ENCODE measurements around the gene TTC9C. TPM values are rescaled to one million over a fixed set of nuclear protein-coding genes. Genes with fewer than 3 reads are reported as not detected.
A peak's percentile ranks its signal among the peaks of the same experiment; 100 is the strongest.
"Not testable (repeated sequence)": the region's sequence is repeated elsewhere in the genome, so short reads cannot be mapped to it uniquely, and the experiment has no call there.

Gene TTC9C, protein sequence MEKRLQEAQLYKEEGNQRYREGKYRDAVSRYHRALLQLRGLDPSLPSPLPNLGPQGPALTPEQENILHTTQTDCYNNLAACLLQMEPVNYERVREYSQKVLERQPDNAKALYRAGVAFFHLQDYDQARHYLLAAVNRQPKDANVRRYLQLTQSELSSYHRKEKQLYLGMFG
- polyA plus RNA-seq (2013, experiment 1 of 4) = 55.7 TPM
- 42.1 TPM for polyA plus RNA-seq (2013, experiment 2 of 4)
- 49.9 TPM for polyA plus RNA-seq (2013, experiment 3 of 4)
- polyA plus RNA-seq (2013, experiment 4 of 4) = 52.5 TPM

DNA sequence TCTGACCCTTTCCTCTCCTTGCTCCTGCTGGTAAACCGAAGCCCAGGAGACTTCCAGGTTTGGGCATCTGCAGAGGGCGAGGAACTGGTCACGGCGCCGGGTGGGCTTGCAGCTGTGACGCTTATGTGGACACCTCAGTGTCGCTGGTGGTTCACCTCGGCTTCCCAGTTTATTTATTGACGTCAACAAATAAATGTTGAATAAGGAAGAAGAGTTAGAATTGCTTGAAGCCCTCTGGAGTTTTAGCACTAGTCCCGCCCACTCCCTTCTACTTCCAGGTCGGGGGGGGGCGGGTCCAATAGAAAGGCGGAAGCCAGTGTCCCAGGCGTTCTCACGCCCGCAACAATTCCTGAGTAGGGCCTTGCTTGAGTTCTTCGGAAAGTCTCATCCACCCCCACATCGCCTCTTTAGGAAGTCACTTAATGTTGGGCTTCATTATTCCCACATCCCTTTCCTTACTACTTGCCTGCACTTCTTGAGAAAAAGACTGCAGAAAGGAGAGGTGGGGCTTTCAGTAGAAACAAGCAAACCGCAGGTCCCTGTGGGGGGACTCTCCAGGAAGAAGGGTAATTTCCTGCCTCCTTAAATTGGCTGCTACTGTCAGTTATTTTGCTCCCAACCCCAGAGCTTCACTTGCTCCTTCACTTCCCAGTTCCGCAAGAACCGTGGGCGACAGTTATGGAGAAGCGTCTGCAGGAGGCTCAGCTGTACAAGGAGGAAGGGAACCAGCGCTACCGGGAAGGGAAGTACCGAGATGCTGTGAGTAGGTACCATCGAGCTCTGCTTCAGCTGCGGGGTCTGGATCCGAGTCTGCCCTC, at the start of gene TTC9C:
TTC9C (plus strand) TSS at position 316 of the 818 bp plus-strand sequence; CDS start at position 679, 363 bp downstream.
- peak within 1 kb of the TSS; percentile 90 for H3K4me3 ChIP-seq (ENCODE audit: insufficient read depth, low read depth, low read length)
- no peaks in the 10 kb centered on the region for H3K9me3 ChIP-seq (ENCODE audit: control insufficient read depth, low read length)
- peak within 1 kb of the TSS; percentile 95 for H3K27ac ChIP-seq (ENCODE audit: insufficient read depth, low read depth, low read length, poor library complexity, severe bottlenecking)
- H3K27me3 ChIP-seq (ENCODE audit: control insufficient read depth, insufficient read depth, low read length, poor library complexity, severe bottlenecking) = no peaks in the 10 kb centered on the region
- peaks cover 18% of the 10 kb centered on the region for H3K4me1 ChIP-seq (ENCODE audit: control insufficient read depth, insufficient read depth, low read length)
- WGBS, 2 experiments = 0% methylated on average over 29 of the region's 29 CpGs
- H3K36me3 ChIP-seq (ENCODE audit: control insufficient read depth, insufficient read depth, low read length) = peaks cover 20% of the 10 kb centered on the region

DNA sequence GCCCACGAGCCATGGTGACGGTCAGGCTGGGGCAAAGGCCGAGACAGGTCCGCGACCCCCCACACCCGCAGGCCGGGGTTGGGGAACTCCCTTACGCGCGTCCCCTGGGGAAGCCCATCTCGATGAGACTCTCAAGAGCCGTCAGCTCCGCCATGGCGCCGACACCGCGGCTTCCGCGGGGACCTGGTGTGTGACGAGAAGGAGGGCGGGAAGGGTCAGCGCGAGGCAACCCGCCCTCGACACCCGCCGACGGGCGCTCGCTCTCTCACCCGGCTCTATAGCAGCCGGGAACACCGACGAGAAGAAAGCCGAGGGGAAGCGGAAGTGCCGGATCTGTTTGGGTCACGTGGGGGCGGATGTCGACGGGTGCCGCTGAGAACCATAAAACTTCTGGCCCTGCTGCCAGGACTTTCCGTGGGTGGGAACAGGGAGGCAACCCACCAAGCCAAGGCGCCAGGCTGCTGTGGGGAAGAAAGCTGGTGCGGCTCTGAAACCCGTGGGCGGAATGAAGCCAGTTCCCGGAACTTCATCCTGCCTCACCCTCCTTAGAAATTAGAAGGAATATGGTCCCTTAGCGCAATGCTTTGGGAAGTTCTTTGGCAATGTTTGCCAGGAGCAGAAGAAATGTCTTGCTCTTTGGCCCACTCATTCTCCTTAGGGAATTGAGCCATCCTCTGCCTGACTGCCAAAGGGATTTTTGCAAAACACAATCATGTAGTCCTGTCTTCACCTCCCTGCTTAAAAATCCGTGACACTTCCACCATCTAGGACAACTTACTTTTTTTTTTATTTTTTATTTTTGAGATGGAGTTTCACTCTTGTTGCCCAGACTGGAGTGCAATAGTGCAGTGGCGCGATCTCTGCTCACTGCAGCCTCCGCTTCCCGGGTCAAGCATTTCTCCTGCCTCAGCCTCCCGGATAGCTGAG, 49.3 kb upstream of the TTC9C start, which contains the start of gene UBXN1:
UBXN1 (minus strand) TSS at position 304 of the 927 bp plus-strand sequence; CDS start at position 154, 150 bp downstream.
- Histone ChIP-seq H3K4me3 (ENCODE audit: insufficient read depth, low read depth, low read length) (peak within 1 kb of the TSS; percentile 99), H3K27ac (ENCODE audit: insufficient read depth, low read depth, low read length, poor library complexity, severe bottlenecking) (peak within 1 kb of the TSS; percentile 56), H3K27me3 (ENCODE audit: control insufficient read depth, insufficient read depth, low read length, poor library complexity, severe bottlenecking) (no peaks in the 10 kb centered on the region), H3K36me3 (ENCODE audit: control insufficient read depth, insufficient read depth, low read length) (peaks cover 12% of the 10 kb centered on the region), H3K9me3 (ENCODE audit: control insufficient read depth, low read length) (no peaks in the 10 kb centered on the region), H3K4me1 (ENCODE audit: control insufficient read depth, insufficient read depth, low read length) (peaks cover 11% of the 10 kb centered on the region)
- 11 to 12% methylated on average over 55 of the region's 55 CpGs for WGBS, 2 experiments

DNA sequence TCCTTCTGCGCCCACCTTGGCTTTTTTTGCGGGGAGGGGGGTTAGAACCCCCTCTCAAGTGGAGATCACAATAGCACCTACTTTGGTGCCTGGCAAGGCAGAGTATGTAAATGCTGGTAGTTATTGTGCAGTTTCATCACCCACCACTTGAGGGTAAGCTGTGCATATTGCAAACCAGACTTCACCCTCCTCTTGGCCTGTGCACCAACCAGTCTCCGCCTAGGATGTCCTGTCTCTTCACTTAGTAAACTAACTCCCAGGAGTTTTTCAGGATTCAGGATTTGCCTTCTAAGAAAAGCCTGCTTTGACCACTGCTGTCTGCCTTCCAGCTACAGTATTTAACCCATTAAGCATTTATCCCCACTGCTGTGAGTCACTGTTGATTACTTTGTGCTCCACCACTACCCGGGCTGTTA, 47.5 kb upstream of the TTC9C start:
- Histone ChIP-seq H3K9me3 (ENCODE audit: control insufficient read depth, low read length) (no peaks in the 10 kb centered on the region), H3K27me3 (ENCODE audit: control insufficient read depth, insufficient read depth, low read length, poor library complexity, severe bottlenecking) (no peaks in the 10 kb centered on the region), H3K4me1 (ENCODE audit: control insufficient read depth, insufficient read depth, low read length) (peaks cover 11% of the 10 kb centered on the region), H3K27ac (ENCODE audit: insufficient read depth, low read depth, low read length, poor library complexity, severe bottlenecking) (no peak overlapping the region), H3K4me3 (ENCODE audit: insufficient read depth, low read depth, low read length) (no peak overlapping the region), H3K36me3 (ENCODE audit: control insufficient read depth, insufficient read depth, low read length) (peaks cover 9% of the 10 kb centered on the region)
- 86 to 89% methylated on average over 3 to 4 of the region's 4 CpGs for WGBS, 2 experiments

DNA sequence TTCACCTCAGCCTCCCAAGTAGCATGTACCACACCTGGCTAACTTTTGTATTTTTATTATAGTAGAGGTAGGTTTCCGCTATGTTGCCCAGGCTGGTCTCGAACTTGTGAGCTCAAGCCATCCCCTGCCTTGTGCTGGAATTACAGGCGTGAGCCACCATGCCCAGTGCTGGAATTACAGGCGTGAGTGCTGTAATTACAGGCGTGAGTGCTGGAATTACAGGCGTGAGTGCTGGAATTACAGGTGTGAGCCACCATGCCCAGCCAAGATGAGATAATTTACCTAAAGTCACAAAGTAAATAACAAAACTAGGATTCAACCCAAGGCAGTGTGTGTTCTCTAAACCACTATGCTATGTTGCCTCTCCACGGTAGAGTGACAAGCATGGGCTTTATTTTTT, 45.8 kb upstream of the TTC9C start:
- H3K4me3 ChIP-seq (ENCODE audit: insufficient read depth, low read depth, low read length) = no peak overlapping the region
- H3K4me1 ChIP-seq (ENCODE audit: control insufficient read depth, insufficient read depth, low read length) = peaks cover 8% of the 10 kb centered on the region
- H3K27me3 ChIP-seq (ENCODE audit: control insufficient read depth, insufficient read depth, low read length, poor library complexity, severe bottlenecking) = no peaks in the 10 kb centered on the region
- peaks cover 6% of the 10 kb centered on the region for H3K36me3 ChIP-seq (ENCODE audit: control insufficient read depth, insufficient read depth, low read length)
- H3K27ac ChIP-seq (ENCODE audit: insufficient read depth, low read depth, low read length, poor library complexity, severe bottlenecking) = no peak overlapping the region
- 90 to 92% methylated on average over 6 of the region's 7 CpGs for WGBS, 2 experiments
- H3K9me3 ChIP-seq (ENCODE audit: control insufficient read depth, low read length) = no peaks in the 10 kb centered on the region

DNA sequence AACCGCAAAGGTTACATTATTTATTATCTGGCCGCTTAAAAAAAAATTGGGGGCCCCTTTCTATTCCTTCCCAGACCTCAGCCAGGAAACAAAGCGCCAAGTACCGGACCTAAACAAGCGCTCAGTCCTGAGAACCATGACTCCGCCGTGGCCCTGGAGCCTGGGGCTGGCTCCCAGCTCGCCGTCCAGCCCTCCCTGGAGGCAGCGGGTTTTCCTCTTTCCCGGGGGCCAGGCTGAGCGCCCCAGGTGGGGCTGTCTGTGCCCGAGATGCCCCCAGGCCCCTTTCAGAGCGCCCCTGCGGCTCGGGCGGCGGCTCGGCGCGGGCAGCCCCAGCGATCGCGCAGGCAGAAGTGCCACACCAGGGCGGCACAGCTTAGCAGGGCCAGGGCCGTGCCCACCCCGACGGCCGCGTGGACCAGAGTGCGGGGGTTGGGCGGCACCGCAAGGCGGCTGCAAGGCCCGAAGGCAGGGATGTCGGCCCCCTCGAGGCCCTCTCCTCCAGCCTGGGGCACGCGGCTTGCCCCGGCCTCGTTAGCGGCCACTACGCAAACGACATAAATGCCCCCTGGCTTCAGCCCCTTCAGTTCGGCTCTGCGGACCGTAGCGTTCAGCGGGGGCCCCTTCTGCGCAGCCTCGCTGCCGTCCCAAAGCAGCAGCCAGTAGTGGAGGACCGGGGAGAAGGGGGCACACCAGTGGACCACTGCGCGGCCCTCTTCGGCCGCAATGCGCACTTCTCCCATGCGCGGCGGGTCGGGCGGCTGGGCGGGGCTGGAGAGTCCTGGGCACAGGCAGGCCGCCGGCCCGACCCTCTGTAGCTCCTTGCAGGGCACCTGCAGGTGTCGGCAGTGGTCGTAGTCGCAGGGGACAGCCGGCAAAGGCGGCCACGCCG, 40.5 kb upstream of the TTC9C start:
- Histone ChIP-seq H3K9me3 (ENCODE audit: control insufficient read depth, low read length) (no peaks in the 10 kb centered on the region), H3K27me3 (ENCODE audit: control insufficient read depth, insufficient read depth, low read length, poor library complexity, severe bottlenecking) (no peaks in the 10 kb centered on the region), H3K4me1 (ENCODE audit: control insufficient read depth, insufficient read depth, low read length) (no peaks in the 10 kb centered on the region), H3K4me3 (ENCODE audit: insufficient read depth, low read depth, low read length) (no peak overlapping the region), H3K27ac (ENCODE audit: insufficient read depth, low read depth, low read length, poor library complexity, severe bottlenecking) (no peak overlapping the region), H3K36me3 (ENCODE audit: control insufficient read depth, insufficient read depth, low read length) (peaks cover 17% of the 10 kb centered on the region)
- 93 to 94% methylated on average over 74 of the region's 74 CpGs for WGBS, 2 experiments

DNA sequence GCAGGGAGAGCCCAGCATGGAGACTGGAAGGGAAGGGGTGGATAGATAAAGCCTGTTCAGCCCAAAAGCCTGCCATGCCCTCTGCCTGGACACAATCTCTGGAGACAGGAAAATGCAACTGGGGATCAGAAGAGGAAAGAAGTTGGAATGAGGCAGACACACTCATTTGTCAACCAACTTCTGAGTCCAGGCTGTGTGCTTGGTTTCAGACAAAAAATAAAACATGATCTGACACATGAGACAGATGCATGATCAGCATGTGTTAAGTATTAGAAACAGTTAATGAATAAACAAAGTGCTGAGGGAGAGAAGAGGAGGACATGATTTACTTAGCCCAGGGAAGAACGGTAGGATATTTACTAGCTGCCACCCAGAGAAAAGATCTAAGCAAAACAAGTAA, 39.8 kb upstream of the TTC9C start:
- Histone ChIP-seq H3K4me3 (ENCODE audit: insufficient read depth, low read depth, low read length) (no peak overlapping the region), H3K4me1 (ENCODE audit: control insufficient read depth, insufficient read depth, low read length) (no peaks in the 10 kb centered on the region), H3K9me3 (ENCODE audit: control insufficient read depth, low read length) (no peaks in the 10 kb centered on the region), H3K27ac (ENCODE audit: insufficient read depth, low read depth, low read length, poor library complexity, severe bottlenecking) (no peak overlapping the region), H3K36me3 (ENCODE audit: control insufficient read depth, insufficient read depth, low read length) (peaks cover 20% of the 10 kb centered on the region), H3K27me3 (ENCODE audit: control insufficient read depth, insufficient read depth, low read length, poor library complexity, severe bottlenecking) (no peaks in the 10 kb centered on the region)
- 87 to 94% methylated on average over 1 of the region's 1 CpG for WGBS, 2 experiments

DNA sequence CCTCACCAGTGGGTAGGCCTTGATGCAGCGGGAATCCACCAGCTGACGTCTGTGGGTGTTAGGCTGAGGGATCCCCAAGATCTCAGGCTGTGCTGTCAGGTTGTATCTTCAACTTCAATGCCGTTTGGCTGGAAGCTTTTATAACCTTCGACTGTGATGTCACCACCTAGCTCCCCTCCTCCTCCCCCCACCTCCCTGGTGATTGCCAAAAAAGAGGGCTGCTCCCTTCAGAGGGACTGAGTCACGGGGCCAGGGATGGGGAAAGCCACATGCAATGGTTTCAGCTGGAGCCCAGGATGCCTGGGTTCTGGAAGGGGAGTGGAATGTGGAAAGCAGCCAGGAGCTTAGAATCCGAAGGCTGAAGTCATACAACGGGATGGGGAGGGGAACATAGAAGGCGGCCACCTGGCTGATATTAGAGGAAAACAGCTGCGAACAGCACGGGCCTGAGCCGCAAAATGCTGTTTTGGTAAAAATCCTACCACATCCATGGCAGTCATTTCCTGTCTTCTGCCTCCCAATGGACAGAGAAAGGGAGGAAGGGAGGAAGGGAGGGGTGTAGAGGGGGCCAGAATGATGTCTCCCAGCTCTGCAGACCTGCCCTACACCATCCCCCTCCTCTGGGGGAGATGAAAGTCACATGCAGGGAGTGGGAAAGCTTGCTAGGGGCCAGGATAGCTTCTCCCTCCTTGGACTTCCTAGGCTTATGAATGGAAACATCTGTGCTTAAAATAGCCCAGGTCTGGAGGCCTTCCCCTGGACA, 38.7 kb upstream of the TTC9C start, which contains the start of gene LRRN4CL:
LRRN4CL (minus strand) TSS at position 110 of the 763 bp plus-strand sequence. CDS start 1,022 bp downstream, outside the sequence.
- Histone ChIP-seq H3K36me3 (ENCODE audit: control insufficient read depth, insufficient read depth, low read length) (peaks cover 20% of the 10 kb centered on the region), H3K27me3 (ENCODE audit: control insufficient read depth, insufficient read depth, low read length, poor library complexity, severe bottlenecking) (no peaks in the 10 kb centered on the region), H3K27ac (ENCODE audit: insufficient read depth, low read depth, low read length, poor library complexity, severe bottlenecking) (no peak within 1 kb of the TSS), H3K4me3 (ENCODE audit: insufficient read depth, low read depth, low read length) (no peak within 1 kb of the TSS), H3K9me3 (ENCODE audit: control insufficient read depth, low read length) (no peaks in the 10 kb centered on the region), H3K4me1 (ENCODE audit: control insufficient read depth, insufficient read depth, low read length) (no peaks in the 10 kb centered on the region)
- 87 to 90% methylated on average over 11 of the region's 11 CpGs for WGBS, 2 experiments

DNA sequence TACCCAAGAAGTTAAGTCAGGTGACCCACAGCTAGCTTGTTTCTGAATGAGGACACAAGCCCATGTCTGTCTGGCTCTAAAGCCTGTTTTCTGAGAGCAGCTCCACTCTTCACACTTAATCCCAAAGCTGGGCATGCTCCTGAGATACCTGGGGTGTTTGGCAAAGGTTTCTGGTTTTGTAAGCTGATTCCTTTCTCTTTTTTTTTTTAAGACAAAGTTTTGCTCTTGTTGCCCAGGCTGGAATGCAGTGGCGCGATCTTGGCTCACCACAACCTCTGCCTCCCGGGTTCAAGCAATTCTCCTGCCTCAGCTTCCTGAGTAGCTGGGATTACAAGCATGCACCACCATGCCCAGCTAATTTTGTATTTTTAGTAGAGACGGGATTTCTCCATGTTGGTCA, 34.7 kb upstream of the TTC9C start:
- not testable (repeated sequence) for H3K9me3 ChIP-seq (ENCODE audit: control insufficient read depth, low read length); H3K4me3 ChIP-seq (ENCODE audit: insufficient read depth, low read depth, low read length); H3K27me3 ChIP-seq (ENCODE audit: control insufficient read depth, insufficient read depth, low read length, poor library complexity, severe bottlenecking); H3K27ac ChIP-seq (ENCODE audit: insufficient read depth, low read depth, low read length, poor library complexity, severe bottlenecking); H3K4me1 ChIP-seq (ENCODE audit: control insufficient read depth, insufficient read depth, low read length)
- 61 to 74% methylated on average over 4 of the region's 4 CpGs for WGBS, 2 experiments
- peaks cover 20% of the 10 kb centered on the region for H3K36me3 ChIP-seq (ENCODE audit: control insufficient read depth, insufficient read depth, low read length)

Data from ectodermal cell (in vitro differentiated cells).